GM18507 (cell line): Measurements from ENCODE around the gene BSN.
"Not testable (repeated sequence)": the region's sequence is repeated elsewhere in the genome, so short reads cannot be mapped to it uniquely, and the experiment has no call there.

Experiments
- DNase-seq: peaks from one replicate; pipeline ENCODE4 v3.0.0; 2011; ENCODE audit warnings: low read depth; ENCODE audit not compliant: insufficient read length; ENCODE audit errors: extremely low spot score
- FAIRE-seq: peaks from 2 replicates; lab custom pipeline; 2011; peaks lifted over from hg19 to GRCh38; lab: Jason Lieb, UNC

The BSN gene

GRCh38 chr3:49585261-49585755 lies 31.0 kb downstream of the BSN start:
- DNase-seq, FAIRE-seq: not testable (repeated sequence)

GRCh38 chr3:49591615-49592014 lies 37.3 kb downstream of the BSN start:
- no peak for DNase-seq
- FAIRE-seq = no peak

GRCh38 chr3:49593041-49593440 lies 38.8 kb downstream of the BSN start:
- FAIRE-seq = no peak

GRCh38 chr3:49600781-49601180 lies 46.5 kb downstream of the BSN start:
- FAIRE-seq (no peak), DNase-seq (no peak)

More at GRCh38 chr3:49593041-49593440, 38.8 kb downstream of the BSN start:
- no peak for DNase-seq

GRCh38 chr3:49601358-49602048 lies 47.2 kb downstream of the BSN start:
- no peak for DNase-seq
- no peak for FAIRE-seq

GRCh38 chr3:49602049-49602554 lies 47.8 kb downstream of the BSN start:
- FAIRE-seq (no peak), DNase-seq (no peak)

GRCh38 chr3:49602877-49603411 lies 48.7 kb downstream of the BSN start:
- no peak for DNase-seq
- no peak for FAIRE-seq

GRCh38 chr3:49606427-49606826 lies 52.1 kb downstream of the BSN start:
- FAIRE-seq = no peak
- DNase-seq = no peak

- FAIRE-seq = no peak
- DNase-seq = no peak
Measured at GRCh38 chr3:49607105-49607591, 52.9 kb downstream of the BSN start.

- FAIRE-seq (no peak), DNase-seq (no peak)
Measured at GRCh38 chr3:49607796-49608195, 53.5 kb downstream of the BSN start.

GRCh38 chr3:49609314-49609713 lies 55.0 kb downstream of the BSN start:
- FAIRE-seq (no peak), DNase-seq (no peak)

- DNase-seq (no peak), FAIRE-seq (no peak)
Measured at GRCh38 chr3:49609815-49610214, 55.5 kb downstream of the BSN start.

GRCh38 chr3:49610666-49611280 lies 56.5 kb downstream of the BSN start:
- no peak for FAIRE-seq

GRCh38 chr3:49611291-49611690 lies 57.0 kb downstream of the BSN start:
- DNase-seq (no peak), FAIRE-seq (no peak)

More at GRCh38 chr3:49610666-49611280, 56.5 kb downstream of the BSN start:
- no peak for DNase-seq

GRCh38 chr3:49611719-49612118 lies 57.4 kb downstream of the BSN start:
- no peak for FAIRE-seq
- DNase-seq = no peak

GRCh38 chr3:49614936-49615335 lies 60.7 kb downstream of the BSN start:
- no peak for FAIRE-seq
- DNase-seq = no peak

- DNase-seq (no peak), FAIRE-seq (no peak)
Measured at GRCh38 chr3:49616061-49616460, 61.8 kb downstream of the BSN start.

- no peak for FAIRE-seq
Measured at GRCh38 chr3:49616491-49616941, 62.2 kb downstream of the BSN start.

GRCh38 chr3:49617390-49618013 lies 63.2 kb downstream of the BSN start:
- FAIRE-seq = no peak
- no peak for DNase-seq

More at GRCh38 chr3:49616491-49616941, 62.2 kb downstream of the BSN start:
- no peak for DNase-seq

GRCh38 chr3:49618412-49618811 lies 64.1 kb downstream of the BSN start:
- DNase-seq (no peak), FAIRE-seq (no peak)
